HG03095 (cell line): ENCODE results near the gene ARAP3.

Experiments
- ATAC-seq: cut with Tn5 transposase; IDR thresholded peaks from one replicate; pipeline ENCODE4 v1.9.1; 2021; ENCODE audit warnings: moderate library complexity; ENCODE audit not compliant: unreplicated experiment

The ARAP3 gene

GRCh38 chr5:141701360-141702119, 19.5 kb upstream of the ARAP3 start:
- peak; percentile 81 for ATAC-seq

- no peak for ATAC-seq
Measured at GRCh38 chr5:141697586-141697985, 15.6 kb upstream of the ARAP3 start.

GRCh38 chr5:141696431-141696830, 14.4 kb upstream of the ARAP3 start:
- ATAC-seq = no peak

GRCh38 chr5:141695627-141696215, 13.7 kb upstream of the ARAP3 start:
- no peak for ATAC-seq

- no peak for ATAC-seq
Measured at GRCh38 chr5:141694479-141694878, 12.4 kb upstream of the ARAP3 start.

- ATAC-seq = no peak
Measured at GRCh38 chr5:141692919-141693725, 11.1 kb upstream of the ARAP3 start.

- no peak for ATAC-seq
Measured at GRCh38 chr5:141692533-141692888, 10.5 kb upstream of the ARAP3 start.

- peak; percentile 79 for ATAC-seq
Measured at GRCh38 chr5:141691867-141692532, 10.0 kb upstream of the ARAP3 start.

- ATAC-seq = no peak
Measured at GRCh38 chr5:141691286-141691866, 9.3 kb upstream of the ARAP3 start.

- ATAC-seq = no peak
Measured at GRCh38 chr5:141686648-141687416, 4.8 kb upstream of the ARAP3 start.

GRCh38 chr5:141685591-141685990, 3.6 kb upstream of the ARAP3 start:
- ATAC-seq = no peak

GRCh38 chr5:141683596-141684141, 1.6 kb upstream of the ARAP3 start:
- no peak for ATAC-seq

- no peak for ATAC-seq
Measured at GRCh38 chr5:141681295-141681694, 735 bp downstream of the ARAP3 start.

GRCh38 chr5:141680751-141681201, 1.3 kb downstream of the ARAP3 start:
- no peak for ATAC-seq

GRCh38 chr5:141680178-141680577, 1.9 kb downstream of the ARAP3 start:
- ATAC-seq = no peak

- ATAC-seq = no peak
Measured at GRCh38 chr5:141677415-141677814, 4.6 kb downstream of the ARAP3 start.

GRCh38 chr5:141675672-141676071, 6.4 kb downstream of the ARAP3 start:
- no peak for ATAC-seq

GRCh38 chr5:141674747-141675146, 7.3 kb downstream of the ARAP3 start:
- no peak for ATAC-seq

- no peak for ATAC-seq
Measured at GRCh38 chr5:141672841-141673813, 8.9 kb downstream of the ARAP3 start.
